Epithelial cell of prostate (primary cell): ENCODE data around the gene SAP30L.

Experiments
- DNase-seq: peaks from one replicate; pipeline ENCODE4 v3.0.0-alpha.2; 2011; ENCODE audit warnings: low read depth, low spot score
- H3K27ac ChIP-seq: fragments of 450-650 bp; 2 replicates; pipeline ENCODE4 v1.5.1; 2017; ENCODE audit warnings: mild to moderate bottlenecking

SAP30L gene

DNA sequence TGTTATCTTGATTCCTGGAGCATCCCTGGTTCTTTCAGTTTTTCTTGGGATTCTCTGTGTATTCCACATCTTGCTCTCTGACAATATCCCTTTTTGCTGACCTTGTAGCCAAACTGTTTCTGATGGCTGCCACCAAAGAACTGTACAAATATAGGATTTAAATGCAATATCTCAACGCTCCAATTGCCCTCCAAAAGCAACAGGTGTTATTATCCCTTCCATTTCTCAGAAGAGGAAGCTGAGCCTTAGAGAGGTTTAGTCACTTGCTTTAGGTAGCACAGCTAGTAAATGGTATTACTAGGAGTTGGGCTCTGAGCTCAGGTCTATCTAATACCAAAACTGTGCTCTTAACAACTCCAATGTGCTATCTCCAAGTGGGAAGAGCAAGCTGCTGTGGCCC lies 56.4 kb downstream of the SAP30L start:
- no peak for DNase-seq
- H3K27ac ChIP-seq: no peak overlapping the region

DNA sequence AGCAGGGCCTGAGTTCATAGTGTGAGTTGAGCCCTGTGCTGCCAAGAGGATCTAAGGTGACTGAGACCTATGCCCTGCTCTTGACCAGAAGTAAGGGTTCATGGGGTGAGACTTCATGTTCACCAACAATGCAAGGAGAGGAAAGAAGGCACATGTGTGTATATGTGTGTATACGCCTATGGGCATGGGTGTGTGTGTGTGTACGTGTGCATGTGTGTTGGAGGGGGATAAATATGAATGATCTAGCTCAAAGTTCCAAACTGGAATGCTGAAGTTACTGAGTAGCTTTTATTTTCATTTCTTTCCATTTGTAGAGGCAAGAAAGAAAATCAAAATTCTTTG lies 57.9 kb downstream of the SAP30L start:
- DNase-seq: no peak
- H3K27ac ChIP-seq: no peak overlapping the region

DNA sequence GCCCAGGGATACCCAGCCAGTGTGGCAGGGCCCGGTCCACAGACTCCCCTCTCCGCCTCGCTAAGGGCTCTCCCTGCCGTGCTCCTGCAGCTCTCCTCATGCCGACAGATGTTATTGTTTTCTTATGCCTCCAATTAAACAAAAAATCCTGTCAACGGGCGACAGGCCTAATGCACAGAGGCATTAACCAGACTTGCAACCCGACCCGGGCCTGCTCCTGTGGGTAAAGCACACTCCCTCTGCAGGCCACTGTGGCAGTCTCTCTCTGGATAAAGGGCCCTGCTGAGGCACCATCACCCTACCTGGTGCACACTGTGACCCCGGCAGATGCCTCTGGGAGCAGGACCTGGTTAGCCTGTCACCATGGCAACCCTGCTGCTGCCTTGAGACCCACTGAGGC lies 59.8 kb downstream of the SAP30L start:
- no peak for DNase-seq

DNA sequence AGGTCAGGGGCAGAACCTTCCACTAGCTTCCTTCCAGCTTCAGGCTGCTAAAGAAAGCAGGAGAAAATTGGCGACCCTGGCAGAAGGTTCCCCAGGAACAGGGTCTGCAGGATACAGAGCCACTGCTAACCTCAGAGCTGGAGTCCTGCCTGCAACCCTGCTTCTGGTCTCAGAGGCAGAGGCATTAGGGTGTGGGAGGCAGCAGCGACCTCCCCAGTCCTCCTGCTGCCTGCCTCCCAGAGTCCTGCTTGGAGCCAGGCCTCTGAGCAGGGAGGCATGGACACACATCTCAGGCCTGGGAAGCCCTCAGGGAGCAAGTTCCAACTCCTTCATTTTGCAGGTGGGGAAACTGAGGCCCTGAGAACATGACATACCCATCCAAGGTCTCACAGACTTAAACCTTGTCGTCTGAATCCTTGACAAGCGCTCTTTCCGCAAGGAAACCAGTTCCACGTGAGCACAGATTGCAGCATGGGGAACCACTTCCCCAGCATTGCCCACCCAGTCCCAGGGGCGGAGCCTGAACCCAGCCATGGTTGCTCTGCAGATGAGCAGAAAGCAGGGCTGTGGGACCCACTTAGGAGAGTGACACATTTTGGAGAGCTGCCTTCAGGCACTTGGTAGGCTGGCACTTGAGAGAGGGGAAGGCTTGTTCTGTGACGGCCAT lies 60.4 kb downstream of the SAP30L start:
- DNase-seq: no peak
- H3K27ac ChIP-seq: no peak overlapping the region

More for the DNA sequence above, 59.8 kb downstream of the SAP30L start:
- H3K27ac ChIP-seq: no peak overlapping the region

DNA sequence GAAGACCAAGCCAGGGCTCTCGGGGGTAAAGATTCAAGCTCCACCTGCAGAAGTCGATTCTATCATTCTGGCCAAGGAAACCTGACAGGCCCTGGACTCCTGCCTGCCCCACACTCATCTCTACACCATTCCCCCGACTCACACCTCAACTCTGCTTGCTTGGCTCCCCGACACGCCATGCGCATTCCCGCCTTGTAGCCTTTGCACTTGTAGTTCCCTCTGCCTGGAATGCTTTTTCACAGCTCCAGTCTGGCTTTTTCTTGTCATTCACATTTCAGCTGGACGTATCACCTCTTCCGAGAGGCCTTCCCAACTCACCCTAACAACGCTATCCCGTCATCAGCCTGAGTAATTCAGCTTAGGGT lies 60.9 kb downstream of the SAP30L start:
- DNase-seq: no peak
- no peak overlapping the region for H3K27ac ChIP-seq

DNA sequence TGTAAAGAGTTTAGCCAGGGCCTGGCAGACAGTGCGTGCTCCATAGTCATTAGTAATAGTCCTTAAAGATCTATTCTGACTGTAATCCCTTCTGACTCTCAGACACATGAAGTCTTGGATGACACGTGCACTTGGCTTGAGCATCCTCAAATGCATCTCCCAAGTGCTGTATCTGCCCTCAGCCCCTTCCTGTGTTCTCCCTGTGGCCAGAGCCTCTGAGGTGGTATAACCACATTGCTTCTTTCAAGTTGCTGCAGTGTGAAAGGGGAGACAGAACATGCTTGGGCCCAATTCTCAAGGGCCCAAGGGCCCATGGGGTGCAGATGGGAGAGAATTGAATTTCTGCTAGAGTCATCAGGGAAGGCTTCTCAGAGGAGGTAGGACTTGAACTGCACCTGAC lies 62.3 kb downstream of the SAP30L start:
- DNase-seq: no peak
- no peak overlapping the region for H3K27ac ChIP-seq

DNA sequence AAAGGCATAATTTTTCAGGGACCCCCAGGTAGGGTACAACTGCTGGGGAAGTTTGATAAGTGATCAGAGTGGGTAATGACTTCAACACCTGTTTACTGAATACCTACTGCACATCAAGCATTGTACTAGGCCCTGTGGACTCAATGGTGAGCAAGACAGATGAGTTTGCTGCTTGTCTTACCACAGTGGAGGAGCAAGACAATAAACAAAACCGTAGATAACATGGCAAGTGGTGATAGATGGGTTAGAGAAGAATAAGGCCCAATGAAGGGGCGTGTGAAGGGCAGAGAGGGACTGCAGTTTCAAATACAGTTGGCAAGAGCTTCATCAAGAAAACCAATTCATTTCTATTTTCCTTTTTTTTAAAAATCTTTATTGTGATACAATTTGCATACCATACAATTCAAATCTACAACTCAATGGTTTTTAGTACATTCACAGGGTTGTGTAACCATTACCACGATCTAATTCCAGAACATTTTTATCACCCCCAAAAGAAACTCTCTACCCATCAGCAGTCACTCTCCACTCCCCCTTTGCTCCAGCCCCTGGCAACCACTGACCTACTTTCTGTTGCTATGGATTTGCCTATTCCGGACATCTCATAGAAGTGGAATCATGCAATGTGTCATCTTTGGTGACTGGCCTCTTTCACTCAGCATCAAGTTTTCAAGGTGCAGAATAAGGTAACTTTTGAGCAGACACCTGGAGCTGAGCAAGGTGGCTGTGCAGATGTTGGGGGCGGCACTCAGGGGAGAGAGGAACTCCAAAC lies 64.2 kb downstream of the SAP30L start:
- H3K27ac ChIP-seq: no peak overlapping the region
- DNase-seq: no peak
